Tibial nerve (tissue), 4 donors: ENCODE data around the gene SKA3. TPM values are rescaled to one million over a fixed set of nuclear protein-coding genes. Genes with fewer than 3 reads are reported as not detected.

Experiments used
- DNase-seq, 2 donors: peaks; one replicate each; pipeline ENCODE4 v3.0.0-alpha.2; 2019; ENCODE audit warnings: low spot score in 2 of 2
- H3K27ac ChIP-seq, 4 donors: fragments of 200-600 bp; sonication (generic) in 3 of 4; one replicate each; pipeline ENCODE4 v1.5.1; 2017 to 2019; ENCODE audit warnings: mild to moderate bottlenecking in 1 of 4
- H3K27me3 ChIP-seq, 2 donors: fragments of 200-600 bp; sonication (generic) in 1 of 2; one replicate each; pipeline versions ENCODE4 v1.5.1 to v1.6.0; 2017 to 2019
- H3K36me3 ChIP-seq, 3 donors: fragments of 200-600 bp; sonication (generic); one replicate each; pipeline ENCODE4 v1.5.1; 2018 to 2019
- H3K4me1 ChIP-seq, 4 donors: fragments of 200-600 bp; sonication (generic) in 3 of 4; one replicate each; pipeline ENCODE4 v1.5.1; 2017 to 2019
- H3K4me3 ChIP-seq, 4 donors: fragments of 200-600 bp; sonication (generic) in 3 of 4; one replicate each; pipeline ENCODE4 v1.5.1; 2017 to 2019; ENCODE audit warnings: mild to moderate bottlenecking in 1 of 4, moderate library complexity in 1 of 4
- H3K9me3 ChIP-seq, 4 donors: fragments of 200-600 bp; sonication (generic) in 3 of 4; one replicate each; pipeline ENCODE4 v1.5.1; 2017 to 2019
- EP300 ChIP-seq, 2 donors: sonication (generic); formaldehyde crosslinking; IDR thresholded peaks; one replicate each; pipeline ENCODE4 v1.6.1; 2017; ENCODE audit warnings: antibody characterized with exemption in 2 of 2, mild to moderate bottlenecking in 1 of 2
- POLR2A ChIP-seq, 2 donors: fragments of 450-650 bp; IDR thresholded peaks; one replicate each; pipeline ENCODE4 v1.6.1; 2017; ENCODE audit warnings: antibody characterized with exemption in 2 of 2, mild to moderate bottlenecking in 2 of 2, moderate library complexity in 2 of 2
- WGBS, 2 donors: methylation state at CpG; one replicate each; pipeline ENCODE4 v1.1.5; 2018; 5-methylcytosine and 5-hydroxymethylcytosine counted together
- total RNA-seq, 4 donors: library from RNA; depleted of rRNA; stranded (reverse); fragments of >200 nt; gene quantifications; one replicate each; pipeline ENCODE4 v1.1.0, GENCODE V29; 2016
- TF ChIP-seq, protein P1 (sequence below), 5 experiments: fragments of 200-600 bp in 3 of 5; fragments of 450-650 bp in 2 of 5; sonication (generic) in 3 of 5; IDR thresholded peaks; one replicate each; pipeline ENCODE4 v1.5.1; 2016 to 2019; ENCODE audit warnings: antibody characterized with exemption in 5 of 5, mild to moderate bottlenecking in 3 of 5, moderate library complexity in 2 of 5

SKA3 gene
- total RNA-seq, 4 donors from 2014 or later = 0.20 to 2.3 (median 0.26) TPM

DNA sequence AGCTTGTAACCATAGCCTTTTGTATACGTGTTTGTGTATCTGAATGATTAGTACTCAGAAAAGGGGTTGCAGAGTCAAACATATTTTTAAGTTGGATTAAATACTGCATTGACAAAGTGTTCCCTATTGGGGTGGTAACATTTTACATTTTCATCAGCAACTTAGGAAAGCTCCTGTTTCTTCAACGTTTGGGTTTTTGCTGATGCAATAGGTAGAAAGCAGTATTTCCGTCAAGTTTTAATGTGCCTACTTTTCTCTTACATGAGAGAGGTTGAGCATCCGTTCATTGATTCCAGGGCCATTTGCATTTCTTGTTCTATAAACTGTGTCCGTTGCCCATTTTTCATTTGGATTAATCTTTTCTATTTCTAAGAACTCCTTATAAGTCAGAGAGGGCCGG, 56.2 kb downstream of the SKA3 start:
- no peaks in the 10 kb centered on the region for H3K9me3 ChIP-seq
- no peaks in the 10 kb centered on the region for H3K27me3 ChIP-seq
- H3K27ac ChIP-seq = no peak overlapping the region
- no peak for DNase-seq
- WGBS, 2 donors = 80 to 92% methylated on average over 6 of the region's 6 CpGs
- H3K4me3 ChIP-seq = no peak overlapping the region
- TF ChIP-seq EP300 (IDR thresholded peaks at IDR 0.05) (no peak), POLR2A (IDR thresholded peaks at IDR 0.05) (no peak)
- TF ChIP-seq, protein P1, sequence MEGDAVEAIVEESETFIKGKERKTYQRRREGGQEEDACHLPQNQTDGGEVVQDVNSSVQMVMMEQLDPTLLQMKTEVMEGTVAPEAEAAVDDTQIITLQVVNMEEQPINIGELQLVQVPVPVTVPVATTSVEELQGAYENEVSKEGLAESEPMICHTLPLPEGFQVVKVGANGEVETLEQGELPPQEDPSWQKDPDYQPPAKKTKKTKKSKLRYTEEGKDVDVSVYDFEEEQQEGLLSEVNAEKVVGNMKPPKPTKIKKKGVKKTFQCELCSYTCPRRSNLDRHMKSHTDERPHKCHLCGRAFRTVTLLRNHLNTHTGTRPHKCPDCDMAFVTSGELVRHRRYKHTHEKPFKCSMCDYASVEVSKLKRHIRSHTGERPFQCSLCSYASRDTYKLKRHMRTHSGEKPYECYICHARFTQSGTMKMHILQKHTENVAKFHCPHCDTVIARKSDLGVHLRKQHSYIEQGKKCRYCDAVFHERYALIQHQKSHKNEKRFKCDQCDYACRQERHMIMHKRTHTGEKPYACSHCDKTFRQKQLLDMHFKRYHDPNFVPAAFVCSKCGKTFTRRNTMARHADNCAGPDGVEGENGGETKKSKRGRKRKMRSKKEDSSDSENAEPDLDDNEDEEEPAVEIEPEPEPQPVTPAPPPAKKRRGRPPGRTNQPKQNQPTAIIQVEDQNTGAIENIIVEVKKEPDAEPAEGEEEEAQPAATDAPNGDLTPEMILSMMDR (IDR thresholded peaks at IDR 0.05) = no peak
- no peaks in the 10 kb centered on the region for H3K4me1 ChIP-seq
- no peaks in the 10 kb centered on the region for H3K36me3 ChIP-seq

DNA sequence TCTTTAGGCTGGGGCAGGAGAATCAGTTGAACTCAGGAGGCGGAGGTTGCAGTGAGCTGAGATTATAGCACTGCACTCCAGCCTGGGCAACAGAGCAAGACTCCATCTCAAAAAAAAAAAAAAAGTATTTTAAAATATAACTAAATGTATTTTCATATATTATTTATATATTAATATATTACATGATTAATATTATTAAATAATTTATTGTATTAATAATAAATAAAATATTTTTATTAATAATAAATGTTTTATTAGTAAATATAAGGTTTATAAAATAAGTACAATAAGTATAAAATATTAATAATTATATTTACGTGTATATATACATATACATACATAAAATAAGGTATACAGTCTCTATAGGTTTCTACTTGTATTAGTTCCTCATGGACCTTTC, 56.8 kb downstream of the SKA3 start:
- Histone ChIP-seq H3K27me3 (no peaks in the 10 kb centered on the region), H3K4me3 (no peak overlapping the region), H3K27ac (no peak overlapping the region), H3K4me1 (no peaks in the 10 kb centered on the region), H3K9me3 (no peaks in the 10 kb centered on the region), H3K36me3 (no peaks in the 10 kb centered on the region)
- TF ChIP-seq, protein P1 (IDR thresholded peaks at IDR 0.05) = no peak
- TF ChIP-seq EP300 (IDR thresholded peaks at IDR 0.05) = no peak
- no peak for TF ChIP-seq POLR2A (IDR thresholded peaks at IDR 0.05)
- DNase-seq = no peak
- 95 to 100% methylated on average over 2 of the region's 2 CpGs for WGBS, 2 donors

DNA sequence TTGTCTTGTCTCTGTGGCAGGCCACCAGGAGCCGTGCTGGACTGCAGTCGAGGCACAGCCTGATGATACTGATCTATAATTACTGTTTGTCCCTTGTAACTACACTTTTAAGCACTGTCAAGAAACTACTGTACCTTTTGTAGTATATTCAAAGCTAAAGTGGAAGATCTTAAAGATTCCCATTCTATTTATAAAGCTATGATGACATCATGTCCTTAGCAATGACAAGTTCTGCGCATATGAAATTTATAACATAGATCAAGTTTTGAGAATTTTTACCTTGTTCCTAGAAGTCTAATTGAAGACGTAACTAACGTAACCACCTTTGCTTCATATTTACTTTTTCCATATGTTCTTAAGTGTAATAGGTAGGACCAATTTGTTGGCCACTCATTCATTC, 58.2 kb downstream of the SKA3 start:
- Histone ChIP-seq H3K4me1 (no peaks in the 10 kb centered on the region), H3K36me3 (no peaks in the 10 kb centered on the region), H3K27me3 (no peaks in the 10 kb centered on the region), H3K9me3 (no peaks in the 10 kb centered on the region), H3K27ac (no peak overlapping the region), H3K4me3 (no peak overlapping the region)
- WGBS, 2 donors = 90 to 92% methylated on average over 5 of the region's 5 CpGs
- TF ChIP-seq EP300 (IDR thresholded peaks at IDR 0.05) (no peak), POLR2A (IDR thresholded peaks at IDR 0.05) (no peak)
- TF ChIP-seq, protein P1 (IDR thresholded peaks at IDR 0.05) = no peak
- DNase-seq = no peak

DNA sequence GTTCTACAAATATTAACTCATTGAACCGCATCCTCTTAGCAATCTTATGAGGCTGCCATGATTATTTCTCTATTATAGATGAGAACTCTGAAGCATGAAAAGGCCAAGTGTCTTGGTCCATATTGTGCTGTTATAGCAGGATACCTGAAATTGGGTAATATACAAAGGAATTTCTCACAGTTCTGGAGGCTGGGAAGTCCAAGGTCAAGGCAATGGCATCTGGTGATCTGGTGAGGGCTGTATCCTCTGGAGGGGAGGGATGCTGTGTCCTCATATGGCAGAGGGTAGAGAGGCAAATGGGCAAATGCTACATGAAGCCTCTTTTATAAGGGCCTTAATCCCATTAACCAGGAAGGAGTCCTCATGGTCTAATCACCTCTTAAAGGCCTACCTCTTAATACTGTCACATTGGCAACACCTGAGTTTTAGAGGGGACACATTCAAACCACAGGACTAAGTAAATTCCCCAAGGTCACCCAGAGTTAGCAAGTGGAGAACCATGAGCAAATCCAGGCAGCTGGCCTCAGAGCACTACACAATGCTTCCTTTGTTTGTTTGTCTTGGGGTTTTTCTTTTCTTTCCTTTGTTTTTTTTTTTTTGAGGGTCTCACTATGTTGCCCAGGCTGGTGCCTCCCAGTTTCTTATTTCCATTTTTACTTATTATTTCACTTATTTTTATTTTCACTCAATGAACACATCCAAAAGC, 59.1 kb downstream of the SKA3 start:
- H3K27me3 ChIP-seq = no peaks in the 10 kb centered on the region
- 94 to 100% methylated on average over 1 of the region's 1 CpG for WGBS, 2 donors
- H3K4me1 ChIP-seq = no peaks in the 10 kb centered on the region
- H3K27ac ChIP-seq = no peak overlapping the region
- no peak for DNase-seq
- TF ChIP-seq POLR2A (IDR thresholded peaks at IDR 0.05) (no peak), EP300 (IDR thresholded peaks at IDR 0.05) (no peak)
- TF ChIP-seq, protein P1 (IDR thresholded peaks at IDR 0.05) = no peak
- H3K9me3 ChIP-seq = no peaks in the 10 kb centered on the region
- H3K4me3 ChIP-seq = no peak overlapping the region
- no peaks in the 10 kb centered on the region for H3K36me3 ChIP-seq

DNA sequence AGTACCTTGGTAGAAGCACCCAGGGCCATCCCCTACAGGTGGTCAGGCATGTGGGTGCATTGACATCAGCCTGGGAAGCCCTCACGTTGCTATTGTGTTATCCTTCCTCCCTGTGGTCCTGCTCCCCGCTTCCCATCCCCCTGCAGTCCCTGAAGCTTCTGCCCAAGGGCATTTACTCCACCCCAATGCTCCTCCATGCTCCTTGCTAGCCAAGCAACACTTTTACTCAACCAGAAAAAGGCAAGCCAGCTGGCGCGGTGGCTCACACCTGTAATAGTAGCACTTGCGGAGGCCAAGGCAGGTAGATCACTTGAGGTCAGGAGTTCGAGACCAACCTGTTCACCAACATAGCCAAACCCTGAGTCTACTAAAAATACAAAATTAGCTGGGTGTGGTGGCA, 60.2 kb downstream of the SKA3 start:
- Histone ChIP-seq H3K9me3 (no peaks in the 10 kb centered on the region), H3K4me3 (no peak overlapping the region), H3K36me3 (no peaks in the 10 kb centered on the region), H3K27ac (no peak overlapping the region), H3K4me1 (no peaks in the 10 kb centered on the region), H3K27me3 (no peaks in the 10 kb centered on the region)
- WGBS, 2 donors = 85 to 91% methylated on average over 6 of the region's 6 CpGs
- no peak for TF ChIP-seq POLR2A (IDR thresholded peaks at IDR 0.05)
- TF ChIP-seq, protein P1 (IDR thresholded peaks at IDR 0.05) = no peak
- DNase-seq = no peak
